SU-DHL-6 (cell line): ENCODE measurements around the gene RING1.

Source experiments
- CTCF ChIP-seq: fragments of 200-600 bp; sonication (generic); IDR thresholded peaks from one replicate; pipeline ENCODE4 v1.5.1; 2017; ENCODE audit warnings: antibody characterized with exemption, mild to moderate bottlenecking, low read length, moderate library complexity; ENCODE audit not compliant: insufficient read depth, poor library complexity, severe bottlenecking
- EZH2phosphoT487 ChIP-seq: fragments of 200-600 bp; sonication (generic), shearing (Covaris generic); conservative IDR thresholded peaks from 2 replicates; pipeline ENCODE4 v1.6.1; 2018; ENCODE audit warnings: mild to moderate bottlenecking, antibody characterized with exemption, low read length, moderate library complexity, mixed read lengths

- TF ChIP-seq CTCF (no peak), EZH2phosphoT487 (no peak)
These were observed 1.3 kb upstream of the RING1 start for GRCh38 chr6:33206864-33207551.
